Nephron (organoid): ENCODE measurements around the gene LOXHD1.

Source experiments
- H3K27ac Mint-ChIP-seq, 3 experiments: 2 replicates each; pipeline ENCODE4 v1.8.0; 2020; ENCODE audit warnings: mixed read lengths in 3 of 3, mild to moderate bottlenecking in 2 of 3, moderate library complexity in 1 of 3
- H3K27me3 Mint-ChIP-seq: 2 replicates; pipeline ENCODE4 v1.8.0; 2021; ENCODE audit warnings: low read depth, mild to moderate bottlenecking, moderate library complexity, mixed read lengths
- H3K36me3 Mint-ChIP-seq: 2 replicates; pipeline ENCODE4 v1.8.0; 2020; ENCODE audit warnings: low read depth, mixed read lengths
- H3K4me1 Mint-ChIP-seq: 2 replicates; pipeline ENCODE4 v1.8.0; 2020; ENCODE audit warnings: mixed read lengths
- H3K4me3 Mint-ChIP-seq, 3 experiments: 2 replicates each; pipeline ENCODE4 v1.8.0; 2020; ENCODE audit warnings: mild to moderate bottlenecking in 3 of 3, mixed read lengths in 3 of 3, moderate library complexity in 2 of 3
- H3K9me3 Mint-ChIP-seq: 2 replicates; pipeline ENCODE4 v1.8.0; 2020; ENCODE audit warnings: mixed read lengths
- TF ChIP-seq, protein P1 (sequence below), 3 experiments: fragments of 200-600 bp; sonication (generic); IDR thresholded peaks; one replicate each; pipeline ENCODE4 v1.5.0; 2021; ENCODE audit warnings: antibody characterized with exemption in 3 of 3; ENCODE audit not compliant: unreplicated experiment in 3 of 3

Gene LOXHD1

DNA sequence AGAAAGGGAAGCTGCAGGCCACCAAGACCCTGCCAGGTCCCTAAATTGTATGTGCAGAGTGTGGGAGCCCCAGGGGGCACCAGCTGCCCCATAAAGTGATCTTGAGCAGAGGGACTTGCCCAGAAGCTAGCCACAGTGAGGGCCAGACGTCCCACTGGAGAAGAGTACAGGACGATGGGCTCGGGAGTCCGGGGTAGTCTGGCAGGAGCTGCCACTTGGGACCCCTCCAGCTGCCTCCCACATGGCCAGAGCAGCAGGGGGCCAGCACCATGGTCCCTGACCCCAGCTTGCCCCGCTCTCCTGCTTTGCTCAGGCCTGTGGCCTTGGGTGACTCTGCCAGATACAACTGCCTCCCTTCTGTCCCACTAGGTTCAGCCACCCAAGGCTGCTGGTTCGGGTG is 11.7 kb upstream of the LOXHD1 start:
- Mint-ChIP-seq H3K4me1 (no peaks in the 10 kb centered on the region), H3K36me3 (no peaks in the 10 kb centered on the region), H3K27me3 (no peaks in the 10 kb centered on the region), H3K9me3 (no peaks in the 10 kb centered on the region), H3K4me3 (no peak overlapping the region), H3K27ac (no peak overlapping the region)
- TF ChIP-seq, protein P1, sequence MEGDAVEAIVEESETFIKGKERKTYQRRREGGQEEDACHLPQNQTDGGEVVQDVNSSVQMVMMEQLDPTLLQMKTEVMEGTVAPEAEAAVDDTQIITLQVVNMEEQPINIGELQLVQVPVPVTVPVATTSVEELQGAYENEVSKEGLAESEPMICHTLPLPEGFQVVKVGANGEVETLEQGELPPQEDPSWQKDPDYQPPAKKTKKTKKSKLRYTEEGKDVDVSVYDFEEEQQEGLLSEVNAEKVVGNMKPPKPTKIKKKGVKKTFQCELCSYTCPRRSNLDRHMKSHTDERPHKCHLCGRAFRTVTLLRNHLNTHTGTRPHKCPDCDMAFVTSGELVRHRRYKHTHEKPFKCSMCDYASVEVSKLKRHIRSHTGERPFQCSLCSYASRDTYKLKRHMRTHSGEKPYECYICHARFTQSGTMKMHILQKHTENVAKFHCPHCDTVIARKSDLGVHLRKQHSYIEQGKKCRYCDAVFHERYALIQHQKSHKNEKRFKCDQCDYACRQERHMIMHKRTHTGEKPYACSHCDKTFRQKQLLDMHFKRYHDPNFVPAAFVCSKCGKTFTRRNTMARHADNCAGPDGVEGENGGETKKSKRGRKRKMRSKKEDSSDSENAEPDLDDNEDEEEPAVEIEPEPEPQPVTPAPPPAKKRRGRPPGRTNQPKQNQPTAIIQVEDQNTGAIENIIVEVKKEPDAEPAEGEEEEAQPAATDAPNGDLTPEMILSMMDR (IDR thresholded peaks at IDR 0.05; ENCODE audit: unreplicated experiment in 3 of 3): no peak

DNA sequence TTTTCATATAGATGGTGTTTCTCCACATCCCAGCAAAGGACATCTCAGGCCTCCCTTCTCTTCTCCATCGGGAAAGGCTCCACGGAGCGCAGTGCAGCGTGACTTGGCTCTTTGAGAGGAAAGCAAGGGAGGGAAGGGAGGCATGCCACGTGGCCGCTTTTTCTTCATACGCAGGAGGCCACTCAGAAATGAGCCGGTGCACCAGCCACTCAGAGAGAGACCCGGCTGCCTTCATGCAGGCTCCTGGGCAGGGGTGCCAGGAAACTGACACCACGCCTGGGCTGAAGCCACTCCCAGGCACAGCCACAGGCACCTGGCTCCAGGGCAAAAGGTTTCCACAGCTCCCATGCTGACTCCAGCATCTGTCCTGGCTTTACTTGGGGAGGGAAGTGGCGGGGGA is 11.1 kb upstream of the LOXHD1 start:
- Mint-ChIP-seq H3K27ac (no peak overlapping the region), H3K4me3 (no peak overlapping the region), H3K27me3 (no peaks in the 10 kb centered on the region), H3K36me3 (no peaks in the 10 kb centered on the region), H3K9me3 (no peaks in the 10 kb centered on the region), H3K4me1 (no peaks in the 10 kb centered on the region)
- TF ChIP-seq, protein P1 (IDR thresholded peaks at IDR 0.05; ENCODE audit: unreplicated experiment in 3 of 3): no peak

DNA sequence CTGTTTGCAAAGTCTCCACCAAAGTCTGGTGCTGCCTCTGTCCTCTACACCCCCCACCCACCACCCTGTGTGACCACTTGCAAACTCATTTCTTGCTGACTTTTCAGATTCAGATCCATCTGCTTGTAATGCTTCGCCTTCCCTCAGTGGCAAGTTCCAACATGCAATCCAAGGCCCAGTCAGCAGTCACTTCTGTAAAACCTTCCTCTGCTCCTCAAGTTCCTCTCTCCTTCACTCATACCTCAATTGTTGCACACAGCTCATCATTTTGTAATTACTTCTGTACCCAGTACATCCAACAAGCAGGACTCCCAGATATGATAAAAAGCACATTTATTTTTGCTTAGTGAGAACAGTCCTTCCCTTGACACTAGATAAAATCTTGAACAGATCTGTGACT is 6.5 kb upstream of the LOXHD1 start:
- no peaks in the 10 kb centered on the region for H3K36me3 Mint-ChIP-seq
- no peaks in the 10 kb centered on the region for H3K4me1 Mint-ChIP-seq
- H3K4me3 Mint-ChIP-seq: no peak overlapping the region
- H3K9me3 Mint-ChIP-seq: no peaks in the 10 kb centered on the region
- H3K27ac Mint-ChIP-seq: no peak overlapping the region
- TF ChIP-seq, protein P1 (IDR thresholded peaks at IDR 0.05; ENCODE audit: unreplicated experiment in 3 of 3): no peak
- no peaks in the 10 kb centered on the region for H3K27me3 Mint-ChIP-seq

DNA sequence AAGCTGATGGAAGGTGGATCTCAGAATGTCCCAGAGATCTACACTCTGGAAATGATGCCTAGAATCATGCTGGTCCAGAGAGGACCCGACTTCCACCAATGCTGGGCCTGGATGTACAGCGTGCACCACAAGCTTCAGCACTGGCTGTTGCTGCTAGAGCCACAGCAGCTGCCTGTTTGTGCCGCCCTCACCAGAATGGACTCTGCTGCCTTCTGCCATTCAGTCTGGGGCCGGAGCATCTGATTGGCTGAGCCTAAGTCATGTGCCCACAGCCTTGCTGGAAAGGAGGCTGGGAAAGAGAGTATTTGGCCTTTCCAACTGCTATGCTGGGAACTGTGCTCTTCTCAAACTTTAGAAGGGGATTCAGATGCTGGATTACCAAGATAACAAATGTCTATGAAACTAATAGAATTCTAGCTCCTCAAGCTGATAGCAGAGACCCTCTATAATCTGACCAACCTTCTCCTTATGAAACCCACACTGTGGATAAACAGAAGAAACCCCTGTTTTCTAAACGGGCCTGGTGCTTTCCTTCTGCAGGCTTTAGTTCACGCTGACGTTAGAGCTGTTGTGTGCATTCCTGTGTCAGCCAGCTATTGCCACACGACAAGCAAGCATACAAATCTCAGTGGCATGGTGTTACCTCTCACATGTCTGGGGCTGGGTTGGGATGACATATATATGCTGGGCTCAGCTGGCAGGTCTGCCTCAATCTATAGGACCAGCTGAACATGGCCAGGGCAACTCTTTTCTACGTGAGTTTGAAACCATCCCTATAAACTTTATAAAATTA is 4.1 kb upstream of the LOXHD1 start:
- TF ChIP-seq, protein P1 (IDR thresholded peaks at IDR 0.05; ENCODE audit: unreplicated experiment in 3 of 3): no peak
- Mint-ChIP-seq H3K27me3 (peaks cover 6% of the 10 kb centered on the region), H3K36me3 (no peaks in the 10 kb centered on the region)

DNA sequence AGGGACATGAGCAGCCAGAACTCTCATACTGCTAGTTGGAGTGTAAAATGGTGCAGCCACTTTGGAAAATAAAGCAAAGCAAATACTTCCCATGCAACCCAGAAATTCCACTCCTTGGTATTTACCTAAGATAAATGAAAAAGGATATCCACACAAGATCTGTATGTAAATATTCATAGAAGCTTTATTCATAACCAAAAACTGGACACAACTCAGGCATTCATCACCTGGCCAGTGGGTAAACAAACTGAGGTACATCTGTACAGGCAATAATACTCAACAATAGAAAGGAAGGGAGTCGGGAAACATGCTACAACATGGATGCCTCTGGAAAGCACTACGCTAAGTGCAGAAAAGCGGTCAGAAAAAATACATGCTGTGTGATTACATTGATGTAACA is 2.5 kb upstream of the LOXHD1 start:
- Mint-ChIP-seq H3K9me3 (no peaks in the 10 kb centered on the region), H3K27me3 (peaks cover 14% of the 10 kb centered on the region), H3K27ac (no peak overlapping the region), H3K4me3 (no peak overlapping the region), H3K4me1 (no peaks in the 10 kb centered on the region), H3K36me3 (no peaks in the 10 kb centered on the region)
- TF ChIP-seq, protein P1 (IDR thresholded peaks at IDR 0.05; ENCODE audit: unreplicated experiment in 3 of 3): no peak

More for the DNA sequence above, 4.1 kb upstream of the LOXHD1 start:
- H3K27ac Mint-ChIP-seq: no peak overlapping the region
- no peaks in the 10 kb centered on the region for H3K4me1 Mint-ChIP-seq
- H3K4me3 Mint-ChIP-seq: no peak overlapping the region
- no peaks in the 10 kb centered on the region for H3K9me3 Mint-ChIP-seq
